ENCODE measurements around the gene PAK2. TPM values are rescaled to one million over a fixed set of nuclear protein-coding genes. Genes with fewer than 3 reads are reported as not detected.
A peak's percentile ranks its signal among the peaks of the same experiment; 100 is the strongest.

Gene PAK2
- total and polyA plus RNA-seq, 9 of the 15 experiments (the other 6 are each of a cell fraction or from before 2014, with no cell fraction given) = 13.2 to 72.4 (median 35.7) TPM

- FAIRE-seq = no peak
- BruUV-seq (replicated peaks) = TSS peak; percentile 79
- Histone ChIP-seq H3K9me1 (ENCODE audit: control insufficient read depth, insufficient read depth, low read length) (no peaks in the 10 kb centered on the region), H3K27ac (ENCODE audit: extremely low read depth, low read depth, low read length) (peak within 1 kb of the TSS; percentile 70), H3K36me3 (ENCODE audit: control insufficient read depth, insufficient read depth, low read length) (no peaks in the 10 kb centered on the region), H3K9ac (ENCODE audit: insufficient read depth in 1 of 2, low read depth in 2 of 2, low read length in 2 of 2) (peak within 1 kb of the TSS; percentile 69 to 99), H3K79me2 (ENCODE audit: control insufficient read depth, insufficient read depth, low read length) (peaks cover 10% of the 10 kb centered on the region), H2AFZ (ENCODE audit: low read depth, low read length) (peak within 1 kb of the TSS; percentile 85), H4K20me1 (replicated peaks; ENCODE audit: control insufficient read depth, insufficient read depth, low read length) (no peaks in the 10 kb centered on the region), H3K4me2 (ENCODE audit: insufficient read depth, low read length) (peak within 1 kb of the TSS; percentile 94), H3K27me3 (ENCODE audit: control insufficient read depth in 2 of 2, insufficient read depth in 2 of 2, low read length in 2 of 2) (no peaks in the 10 kb centered on the region), H3K9me3 (replicated peaks; ENCODE audit: control insufficient read depth, insufficient read depth, low read depth, low read length) (no peaks in the 10 kb centered on the region), H3K4me3 (peak within 1 kb of the TSS; percentile 58), H3K4me1 (replicated peaks in 1 of 2; ENCODE audit: control insufficient read depth in 2 of 2, insufficient read depth in 2 of 2, low read length in 2 of 2) (peaks cover 10 to 21% of the 10 kb centered on the region in 2 experiments)
- ChIA-PET CTCF (ENCODE audit: low intra/inter-chr PET ratio) (no interaction called here), POLR2A (interaction anchor here (0.6 to 1.6 kb wide), 6 partner anchors 14 to 993 kb away, joined by 3 to 6 read pairs (median 4); partner anchors contain the start of gene PAK2)
- peak; percentile 91 to 99 (median 98) for DNase-seq (ENCODE audit: extremely low read depth in 1 of 4, low spot score in 3 of 4)
- peak; percentile 93 for ATAC-seq
- under 1% methylated on average over 53 of the region's 68 CpGs for WGBS (ENCODE audit: insufficient coverage, low coverage, missing lambda C conversion rate)
- in situ Hi-C loops (cut with MboI) (no loop called here), intact Hi-C loops (cut with micrococcal nuclease) (loop anchor here (10.0 kb wide), 1 partner anchor 233 kb away; the partner anchor contains the start of gene NCBP2)
- TF ChIP-seq MTA1 (IDR thresholded peaks at IDR 0.05; ENCODE audit: borderline replicate concordance) (no peak), ZNF197 (CRISPR knock-in tag; IDR thresholded peaks at IDR 0.05; ENCODE audit: low read depth) (no peak), RBM39 (optimal IDR thresholded peaks at IDR 0.05; ENCODE audit: low read depth, low read length) (no peak), RCOR1 (IDR thresholded peaks at IDR 0.05; ENCODE audit: borderline replicate concordance in 1 of 2, low read depth in 2 of 2, low read length in 2 of 2) (peak in 1 of 2 experiments; percentile 66; a peak in 1 of 4 replicates), FOXA3 (CRISPR knock-in tag; conservative IDR thresholded peaks at IDR 0.05 in 1 of 2, IDR thresholded peaks at IDR 0.05 in 1 of 2) (peak in 1 of 2 experiments; percentile 36; a peak in 1 of 4 replicates), POLR2AphosphoS2 (IDR thresholded peaks at IDR 0.05; ENCODE audit: low read length) (no peak), CCNT2 (IDR thresholded peaks at IDR 0.05; ENCODE audit: borderline replicate concordance, extremely low read depth, insufficient read length, low read depth, low read length) (peak; percentile 74), DDX20 (tag; IDR thresholded peaks at IDR 0.05; ENCODE audit: low read depth) (no peak), ELF4 (CRISPR knock-in tag; IDR thresholded peaks at IDR 0.05) (no peak), SIN3A (IDR thresholded peaks at IDR 0.05; ENCODE audit: borderline replicate concordance in 2 of 2, control insufficient read depth in 1 of 2, low read depth in 2 of 2, low read length in 2 of 2) (peak; percentile 42 to 72; a peak in 2 of 4 replicates), ATF1 (CRISPR knock-in tag; IDR thresholded peaks at IDR 0.05) (no peak), ATF1 (tag; IDR thresholded peaks at IDR 0.05) (peak; percentile 5), RBM25 (IDR thresholded peaks at IDR 0.05; ENCODE audit: low read depth, low read length, severe bottlenecking) (peak; percentile 18), SREBF2 (CRISPR knock-in tag; IDR thresholded peaks at IDR 0.05) (no peak), TRIM28 (IDR thresholded peaks at IDR 0.05) (no peak), ZNF124 (CRISPR knock-in tag; IDR thresholded peaks at IDR 0.05) (no peak), MEIS2 (IDR thresholded peaks at IDR 0.05; ENCODE audit: partially characterized antibody) (peak; percentile 84), KDM5B (IDR thresholded peaks at IDR 0.05; ENCODE audit: insufficient replicate concordance, low read depth, low read length) (peak; percentile 57), MAZ (CRISPR knock-in tag; conservative IDR thresholded peaks at IDR 0.05 in 1 of 2, IDR thresholded peaks at IDR 0.05 in 1 of 2) (peak; percentile 57 to 78), CC2D1A (IDR thresholded peaks at IDR 0.05) (no peak), KLF1 (tag; IDR thresholded peaks at IDR 0.05) (peak; percentile 10; the same call in 1 of the 2 replicates)
Measured at GRCh38 chr3:196711838-196712513, 27.7 kb upstream of the PAK2 start, which contains the start of the genes CEP19 and PIGX. TSS of gene CEP19 (minus strand) at chr3:196712250. CDS start at chr3:196708657, 3,593 bp downstream. TSS of gene PIGX (plus strand) at chr3:196712377.
